Breast epithelium (tissue), 4 donors: ENCODE measurements around the gene CARD10. TPM values are rescaled to one million over a fixed set of nuclear protein-coding genes. Genes with fewer than 3 reads are reported as not detected.

Experiments used
- DNase-seq, 2 donors: peaks; one replicate each; pipeline ENCODE4 v3.0.0-alpha.2; 2019; ENCODE audit warnings: low spot score in 2 of 2
- H3K27ac ChIP-seq, 2 donors: fragments of 200-600 bp; sonication (generic) in 1 of 2; one replicate each; pipeline ENCODE4 v1.5.1; 2016 to 2019; ENCODE audit warnings: mild to moderate bottlenecking in 1 of 2
- H3K27me3 ChIP-seq, 2 donors: fragments of 200-600 bp; sonication (generic) in 1 of 2; one replicate each; pipeline versions ENCODE4 v1.5.1 to v1.6.0; 2017 to 2019; ENCODE audit warnings: control low read depth in 1 of 2, mild to moderate bottlenecking in 1 of 2
- H3K36me3 ChIP-seq: fragments of 200-600 bp; one replicate; pipeline ENCODE4 v1.5.1; 2019
- H3K4me1 ChIP-seq, 2 donors: fragments of 200-600 bp; sonication (generic); one replicate each; pipeline ENCODE4 v1.5.1; 2016 to 2019; ENCODE audit warnings: control low read depth in 1 of 2
- H3K4me3 ChIP-seq, 3 donors: fragments of 200-600 bp; sonication (generic); 1 replicate in 2 of 3; 2 replicates in 1 of 3; pipeline ENCODE4 v1.5.1; 2016 to 2019; ENCODE audit warnings: mild to moderate bottlenecking in 3 of 3, moderate library complexity in 2 of 3
- H3K9me3 ChIP-seq, 2 donors: fragments of 200-600 bp; sonication (generic) in 1 of 2; one replicate each; pipeline ENCODE4 v1.5.1; 2016 to 2019; ENCODE audit warnings: control low read depth in 1 of 2
- CTCF ChIP-seq, 3 donors: fragments of 450-650 bp; IDR thresholded peaks; one replicate each; pipeline ENCODE4 v1.5.1; 2016 to 2017; ENCODE audit warnings: antibody characterized with exemption in 3 of 3, mild to moderate bottlenecking in 3 of 3, moderate library complexity in 3 of 3
- POLR2A ChIP-seq: fragments of 450-650 bp; IDR thresholded peaks from one replicate; pipeline ENCODE4 v1.6.1; 2016; ENCODE audit warnings: antibody characterized with exemption, mild to moderate bottlenecking, moderate library complexity
- POLR2AphosphoS5 ChIP-seq, 3 donors: sonication (generic); formaldehyde crosslinking; IDR thresholded peaks; one replicate each; pipeline ENCODE4 v1.6.1; 2017; ENCODE audit warnings: antibody characterized with exemption in 3 of 3
- intact Hi-C: fragments of 100-400 bp; cut with DNase I; formaldehyde crosslinking; loops from one replicate; pipeline ENCODE4 v1.15.1; 2023; ENCODE audit warnings: low total_unique reads
- total RNA-seq, 3 donors: library from RNA; depleted of rRNA; stranded (reverse); fragments of >200 nt; gene quantifications; one replicate each; pipeline ENCODE4 v1.1.0, GENCODE V29; 2016

Gene CARD10
- total RNA-seq, 3 donors from 2014 or later = 2.9 to 12.1 (median 10.2) TPM

- H3K9me3 ChIP-seq = no peaks in the 10 kb centered on the region
- peak overlapping the region; percentile 73 to 80 (median 77) for H3K4me3 ChIP-seq
- H3K27ac ChIP-seq = peak overlapping the region; percentile 97 to 99
- H3K4me1 ChIP-seq = peaks cover 7 to 40% of the 10 kb centered on the region in 2 donors
- DNase-seq = no peak
- intact Hi-C loops = no loop called here
- TF ChIP-seq CTCF (IDR thresholded peaks at IDR 0.05) = peak in 1 of 3 donors; percentile 29
- TF ChIP-seq POLR2A = no peak
- TF ChIP-seq POLR2AphosphoS5 (IDR thresholded peaks at IDR 0.05) = no peak
- no peaks in the 10 kb centered on the region for H3K27me3 ChIP-seq
- no peaks in the 10 kb centered on the region for H3K36me3 ChIP-seq
Measured at GRCh38 chr22:37562049-37562875, 43.0 kb upstream of the CARD10 start.

- H3K4me1 ChIP-seq = peaks cover 5 to 32% of the 10 kb centered on the region in 2 donors
- peak; percentile 92 to 97 for DNase-seq
- peak overlapping the region; percentile 97 to 99 for H3K27ac ChIP-seq
- H3K36me3 ChIP-seq = no peaks in the 10 kb centered on the region
- peak overlapping the region; percentile 73 to 80 (median 77) for H3K4me3 ChIP-seq
- TF ChIP-seq CTCF (IDR thresholded peaks at IDR 0.05) = peak; percentile 76 to 92 (median 91)
- peak; percentile 71 to 89 (median 72) for TF ChIP-seq POLR2AphosphoS5 (IDR thresholded peaks at IDR 0.05)
- no peak for TF ChIP-seq POLR2A
- H3K27me3 ChIP-seq = no peaks in the 10 kb centered on the region
- intact Hi-C loops = no loop called here
- H3K9me3 ChIP-seq = no peaks in the 10 kb centered on the region
Measured at GRCh38 chr22:37561212-37562048, 42.2 kb upstream of the CARD10 start.

GRCh38 chr22:37560608-37561211 lies 41.5 kb upstream of the CARD10 start:
- DNase-seq = no peak
- peaks cover 5 to 32% of the 10 kb centered on the region in 2 donors for H3K4me1 ChIP-seq
- H3K9me3 ChIP-seq = no peaks in the 10 kb centered on the region
- H3K4me3 ChIP-seq = peak overlapping the region; percentile 73 to 80 (median 77)
- intact Hi-C loops = no loop called here
- no peaks in the 10 kb centered on the region for H3K27me3 ChIP-seq
- peak overlapping the region; percentile 97 to 99 for H3K27ac ChIP-seq
- H3K36me3 ChIP-seq = no peaks in the 10 kb centered on the region
- TF ChIP-seq POLR2A (no peak), CTCF (IDR thresholded peaks at IDR 0.05) (no peak), POLR2AphosphoS5 (IDR thresholded peaks at IDR 0.05) (peak in 2 of 3 donors; percentile 15 to 40)

- intact Hi-C loops = no loop called here
- peaks cover 5 to 32% of the 10 kb centered on the region in 2 donors for H3K4me1 ChIP-seq
- H3K27ac ChIP-seq = peak within 1 kb of the TSS; percentile 97 to 99
- TF ChIP-seq POLR2AphosphoS5 (IDR thresholded peaks at IDR 0.05) = peak in 2 of 3 donors; percentile 50 to 55
- no peak for TF ChIP-seq POLR2A
- H3K36me3 ChIP-seq = no peaks in the 10 kb centered on the region
- no peaks in the 10 kb centered on the region for H3K27me3 ChIP-seq
- no peak for DNase-seq
- peak within 1 kb of the TSS; percentile 73 to 80 (median 77) for H3K4me3 ChIP-seq
- H3K9me3 ChIP-seq = no peaks in the 10 kb centered on the region
Measured at GRCh38 chr22:37559901-37560607, 40.8 kb upstream of the CARD10 start, which contains the start of gene CDC42EP1. CDC42EP1 (plus strand) TSS chr22:37560480; CDS start chr22:37566350, 5,870 bp downstream.

- H3K9me3 ChIP-seq = no peaks in the 10 kb centered on the region
- DNase-seq = no peak
- intact Hi-C loops = no loop called here
- no peaks in the 10 kb centered on the region for H3K36me3 ChIP-seq
- peaks cover 5 to 29% of the 10 kb centered on the region in 2 donors for H3K4me1 ChIP-seq
- no peak for TF ChIP-seq POLR2A
- TF ChIP-seq POLR2AphosphoS5 (IDR thresholded peaks at IDR 0.05) = no peak
- TF ChIP-seq CTCF (IDR thresholded peaks at IDR 0.05) = no peak
- H3K27me3 ChIP-seq = no peaks in the 10 kb centered on the region
- peak overlapping the region; percentile 97 to 99 for H3K27ac ChIP-seq
- peak overlapping the region; percentile 73 to 80 (median 77) for H3K4me3 ChIP-seq
Measured at GRCh38 chr22:37559521-37559900, 40.3 kb upstream of the CARD10 start.
